ENCODE measurements around the gene NME3.

The NME3 gene

DNA sequence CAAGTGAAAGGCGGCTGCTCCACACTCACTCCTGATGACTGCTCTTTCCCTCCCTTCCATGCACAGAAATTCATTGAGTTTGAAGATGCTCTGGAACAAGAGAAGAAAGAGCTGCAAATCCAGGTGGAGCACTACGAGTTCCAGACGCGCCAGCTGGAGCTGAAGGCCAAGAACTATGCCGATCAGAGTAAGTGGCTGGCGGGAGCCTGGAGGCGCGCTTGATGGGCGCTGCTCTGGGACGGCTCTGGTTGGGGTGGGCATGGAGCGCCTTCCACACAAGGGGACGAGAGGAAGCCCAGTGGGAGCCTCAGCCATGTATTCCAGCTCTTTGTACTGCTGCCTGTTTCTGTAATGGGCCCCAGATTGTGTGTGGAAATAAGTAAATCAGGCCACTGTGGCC is 46.9 kb downstream of the NME3 start:
- DNase-seq (ENCODE audit: low spot score) = no peak

- DNase-seq (ENCODE audit: low spot score) = peak; percentile 77
Measured at GRCh38 chr16:1723450-1724147, 47.7 kb downstream of the NME3 start.

DNA sequence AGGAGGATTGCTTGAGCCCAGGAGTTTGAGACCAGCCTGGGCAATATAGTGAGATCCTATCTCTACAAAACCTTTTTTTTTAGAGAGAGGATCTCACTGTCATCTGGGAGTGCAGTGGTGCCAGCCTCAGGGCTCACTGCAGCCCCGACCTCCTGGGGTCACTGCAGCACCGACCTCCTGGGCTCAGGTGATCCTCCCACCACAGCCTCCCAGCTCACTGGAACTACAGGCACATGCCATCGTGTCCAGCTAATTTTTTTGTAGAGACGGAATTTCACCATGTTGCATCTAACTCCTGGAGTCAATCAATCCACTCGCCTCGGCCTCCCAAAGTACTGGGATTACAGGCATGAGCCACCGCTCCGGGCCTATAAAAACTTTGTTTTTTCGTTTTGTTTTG is 50.0 kb downstream of the NME3 start:
- no peak for DNase-seq (ENCODE audit: low spot score)
